ENCODE measurements around the gene FNIP2.
"Not testable (repeated sequence)": the region's sequence is repeated elsewhere in the genome, so short reads cannot be mapped to it uniquely, and the experiment has no call there.

The FNIP2 gene

DNA sequence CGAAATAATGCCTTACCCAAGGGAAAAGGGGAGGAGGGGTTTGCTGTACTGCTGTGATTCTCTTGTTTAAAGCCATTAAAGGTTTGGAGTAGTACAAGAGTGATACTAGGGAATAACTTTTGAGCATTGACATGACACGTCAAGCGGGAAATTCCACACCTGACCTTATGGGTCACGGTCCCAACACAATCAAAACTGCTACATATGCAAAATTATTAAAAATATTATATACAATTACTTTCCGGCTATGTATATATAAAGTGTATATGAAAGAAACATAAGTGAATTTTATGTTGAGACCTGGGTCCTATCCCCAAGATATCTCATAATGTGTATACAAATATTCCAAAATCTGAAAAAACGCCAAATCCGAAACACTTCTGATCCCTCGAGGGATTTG, 21.0 kb downstream of the FNIP2 start:
- no peak for DNase-seq (ENCODE audit: low read depth, low spot score)

DNA sequence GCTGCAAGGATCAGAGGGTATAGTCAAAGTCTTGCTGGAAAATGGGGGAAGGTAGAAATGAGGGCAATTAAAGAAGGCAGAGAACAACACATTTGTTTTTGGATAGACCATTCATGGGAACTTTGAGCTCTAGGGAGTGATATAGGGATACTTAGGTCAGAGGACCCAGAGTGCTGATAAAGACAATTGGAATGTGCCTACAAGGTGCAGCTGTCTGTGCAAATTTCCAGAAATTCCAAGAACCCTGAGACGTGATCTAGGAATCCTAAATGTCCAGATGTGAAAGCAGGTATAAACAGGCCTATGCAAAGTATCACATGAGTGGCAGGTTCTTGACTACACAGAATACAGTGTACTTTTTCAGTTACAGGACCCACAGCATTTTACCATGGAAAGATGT, 24.2 kb downstream of the FNIP2 start:
- DNase-seq (ENCODE audit: low read depth, low spot score), result no peak

DNA sequence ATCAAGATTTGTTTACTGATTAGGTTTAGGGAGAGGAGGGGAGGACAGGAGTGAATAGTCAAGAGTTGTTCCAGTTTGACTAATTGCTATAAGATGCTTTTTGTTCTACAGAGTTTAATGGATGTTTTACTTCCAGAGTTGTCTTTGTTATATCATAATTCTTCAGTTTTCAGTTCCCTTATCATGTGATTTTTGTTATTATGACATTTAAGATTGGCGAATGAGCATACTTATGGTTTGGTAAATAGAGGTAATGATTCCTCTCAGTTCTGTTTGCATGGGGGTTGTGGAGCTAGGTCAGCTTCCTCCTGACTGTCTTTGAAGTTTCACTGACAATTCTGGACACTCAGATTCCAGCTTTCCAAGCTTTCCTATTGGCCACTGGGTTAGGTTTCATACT, 24.6 kb downstream of the FNIP2 start:
- not testable (repeated sequence) for DNase-seq (ENCODE audit: low read depth, low spot score)

DNA sequence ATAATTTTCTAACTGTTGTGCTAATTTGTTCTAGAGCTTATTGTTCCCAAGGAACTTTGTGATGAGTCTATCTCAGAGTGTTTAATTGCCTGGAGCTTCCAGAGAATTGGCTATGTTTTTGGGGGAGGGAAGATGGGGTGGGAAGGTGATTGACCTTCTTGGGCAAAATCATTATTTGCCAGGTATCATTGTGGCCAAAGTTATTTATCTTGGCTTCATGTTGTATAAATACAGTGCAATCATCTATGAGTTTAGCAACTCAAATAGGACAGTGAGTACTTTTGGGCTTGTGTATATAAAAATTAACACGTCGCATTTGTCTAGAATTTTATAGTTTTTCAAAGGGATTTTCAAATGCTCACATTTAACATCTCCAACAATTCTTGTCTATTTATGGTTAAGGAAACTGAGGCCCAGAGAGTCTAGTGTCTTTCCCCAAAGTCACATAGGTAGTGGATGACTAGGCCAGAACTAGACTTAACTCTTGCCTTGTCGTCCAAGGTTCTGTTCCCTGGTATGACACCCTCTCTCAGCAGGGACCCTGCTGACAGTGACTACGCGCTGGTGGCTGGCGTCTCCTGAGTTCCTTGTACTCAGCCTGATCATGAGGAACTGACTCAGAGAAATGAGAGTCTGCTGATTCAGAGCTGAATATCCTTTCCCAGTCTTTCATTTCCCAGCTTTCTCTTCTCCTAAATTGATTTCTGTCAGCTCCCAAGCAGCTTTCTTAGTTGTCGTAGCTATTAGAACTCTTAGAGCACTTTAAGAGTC, 27.7 kb downstream of the FNIP2 start:
- DNase-seq (ENCODE audit: low read depth, low spot score), result peak; percentile 51

DNA sequence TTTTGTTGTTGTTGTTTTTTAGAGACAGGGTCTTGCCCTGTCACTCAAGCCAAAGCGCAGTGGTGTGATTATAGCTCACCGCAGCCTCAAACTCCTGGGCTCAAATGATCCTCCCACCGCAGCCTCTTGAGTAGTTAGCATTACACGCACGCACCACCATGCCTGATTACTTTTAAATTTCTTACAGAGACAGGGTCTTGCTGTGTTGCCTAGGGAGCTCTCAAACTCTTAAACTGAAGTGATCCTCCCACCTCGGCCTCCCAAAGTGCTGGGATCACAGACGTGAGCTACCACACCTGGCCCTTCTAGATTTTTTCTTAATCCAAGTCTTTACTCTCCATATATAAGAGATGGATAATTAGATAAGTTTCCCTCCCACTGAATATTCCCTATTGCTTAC, 29.2 kb downstream of the FNIP2 start:
- no peak for DNase-seq (ENCODE audit: low read depth, low spot score)

DNA sequence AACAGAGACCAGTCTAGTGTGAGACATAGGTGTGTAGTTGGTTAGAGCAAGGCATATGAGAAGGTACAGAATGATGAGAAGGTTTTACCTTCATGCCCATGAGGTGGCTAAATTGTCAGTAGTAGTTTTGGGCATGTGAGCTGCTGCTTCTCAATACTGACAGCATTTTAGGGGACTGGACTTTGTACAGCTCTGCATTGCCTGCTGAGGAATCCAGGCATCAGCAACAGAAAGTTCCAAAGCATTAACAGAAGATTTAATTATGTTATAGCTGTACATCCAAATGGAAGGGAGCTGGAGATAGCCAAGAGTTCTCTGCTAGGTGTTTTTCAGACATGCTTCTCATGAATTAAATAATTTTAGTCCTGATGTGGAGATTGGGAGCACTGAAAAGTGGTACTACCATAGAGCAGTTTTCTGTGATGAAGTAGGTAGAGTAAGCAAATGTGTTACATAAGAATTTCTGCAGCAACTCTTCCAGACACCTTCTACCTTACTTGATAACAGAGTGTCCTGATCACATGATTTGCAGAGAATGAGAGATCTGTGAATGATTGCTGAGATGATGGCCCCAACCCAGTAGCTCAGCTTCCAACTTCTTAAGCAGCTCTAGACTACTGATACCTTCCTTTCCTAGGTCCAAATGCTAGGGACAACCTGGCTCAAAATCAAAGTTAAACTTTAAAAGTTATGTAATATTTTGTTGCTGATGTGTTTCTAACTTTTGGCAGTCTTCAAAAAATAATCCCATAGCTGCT, 30.4 kb downstream of the FNIP2 start:
- no peak for DNase-seq (ENCODE audit: low read depth, low spot score)

DNA sequence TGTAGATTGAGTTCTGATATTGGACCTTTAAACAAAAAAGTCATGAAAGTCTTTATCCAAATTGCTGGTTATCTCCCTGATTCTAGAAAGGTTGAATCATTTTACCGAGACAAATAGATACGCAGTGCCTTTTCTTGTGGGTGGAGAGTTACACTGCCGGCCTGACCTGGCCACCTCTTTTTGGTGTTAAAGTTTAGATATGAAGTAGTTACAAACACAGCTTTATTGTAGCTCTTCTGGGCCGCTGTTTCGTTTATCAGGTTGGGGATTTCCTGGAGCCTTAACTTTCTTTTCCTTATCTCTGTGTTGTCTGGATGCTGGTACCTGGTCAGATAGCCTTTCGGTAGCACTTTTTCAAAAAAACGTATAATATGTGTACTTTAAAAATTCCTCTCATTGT, 31.0 kb downstream of the FNIP2 start:
- DNase-seq (ENCODE audit: low read depth, low spot score), result no peak

DNA sequence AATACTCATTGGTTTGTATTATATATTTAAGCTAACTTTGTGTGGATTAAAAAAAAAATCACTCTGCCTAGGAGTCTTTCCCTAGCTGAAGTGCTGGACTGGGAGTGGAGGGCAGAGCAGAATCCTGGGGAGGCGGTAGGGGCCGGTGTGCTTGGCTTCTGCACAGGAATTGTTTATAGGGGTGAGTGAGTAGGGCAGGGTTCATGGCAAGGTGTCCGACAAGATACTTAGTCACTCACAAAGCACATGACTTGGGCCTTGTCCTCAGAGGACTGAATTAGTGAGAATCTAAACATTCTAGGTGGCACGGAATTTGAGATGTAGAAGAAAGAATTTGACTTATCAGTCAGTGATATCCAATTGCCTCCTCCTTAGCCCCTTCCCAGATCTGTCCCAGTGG, 32.2 kb downstream of the FNIP2 start:
- DNase-seq (ENCODE audit: low read depth, low spot score), result no peak

DNA sequence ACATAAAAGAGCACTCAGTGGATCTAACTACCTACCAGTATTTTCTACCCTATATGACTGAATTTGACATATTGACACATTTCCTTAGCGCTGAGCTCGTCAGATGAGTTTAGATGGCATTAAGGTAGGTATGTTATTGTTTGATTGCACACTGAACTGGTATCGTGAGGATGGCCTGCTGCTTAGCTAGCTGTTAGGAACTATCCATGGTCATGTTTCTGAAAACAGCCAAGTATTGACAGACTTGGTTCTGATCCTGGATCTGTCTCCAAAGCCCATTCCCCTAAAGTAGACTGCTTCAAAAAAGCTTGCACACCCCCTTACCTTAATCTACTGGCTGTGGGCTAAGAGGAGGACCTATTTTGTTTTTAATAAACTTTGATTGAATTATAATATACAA, 32.9 kb downstream of the FNIP2 start:
- no peak for DNase-seq (ENCODE audit: low read depth, low spot score)

DNA sequence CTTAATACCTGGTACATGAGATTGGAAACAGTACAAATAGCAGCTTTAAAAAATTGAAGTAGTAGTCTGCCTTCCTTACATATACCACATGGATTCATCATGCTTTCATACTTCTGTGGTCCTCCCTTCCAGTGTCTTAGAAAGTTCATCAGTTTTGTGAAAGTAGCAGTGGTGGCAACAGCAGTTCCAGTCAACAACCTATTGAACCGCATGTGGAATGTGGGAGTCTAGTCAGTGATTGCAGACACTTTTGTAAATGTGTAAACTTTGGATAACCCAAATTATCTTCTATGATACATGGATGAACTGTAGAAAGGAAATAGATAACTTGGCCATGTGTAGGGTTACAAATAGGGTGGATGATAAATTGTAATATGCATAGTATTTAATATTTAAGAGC, 34.1 kb downstream of the FNIP2 start:
- DNase-seq (ENCODE audit: low read depth, low spot score), result no peak

DNA sequence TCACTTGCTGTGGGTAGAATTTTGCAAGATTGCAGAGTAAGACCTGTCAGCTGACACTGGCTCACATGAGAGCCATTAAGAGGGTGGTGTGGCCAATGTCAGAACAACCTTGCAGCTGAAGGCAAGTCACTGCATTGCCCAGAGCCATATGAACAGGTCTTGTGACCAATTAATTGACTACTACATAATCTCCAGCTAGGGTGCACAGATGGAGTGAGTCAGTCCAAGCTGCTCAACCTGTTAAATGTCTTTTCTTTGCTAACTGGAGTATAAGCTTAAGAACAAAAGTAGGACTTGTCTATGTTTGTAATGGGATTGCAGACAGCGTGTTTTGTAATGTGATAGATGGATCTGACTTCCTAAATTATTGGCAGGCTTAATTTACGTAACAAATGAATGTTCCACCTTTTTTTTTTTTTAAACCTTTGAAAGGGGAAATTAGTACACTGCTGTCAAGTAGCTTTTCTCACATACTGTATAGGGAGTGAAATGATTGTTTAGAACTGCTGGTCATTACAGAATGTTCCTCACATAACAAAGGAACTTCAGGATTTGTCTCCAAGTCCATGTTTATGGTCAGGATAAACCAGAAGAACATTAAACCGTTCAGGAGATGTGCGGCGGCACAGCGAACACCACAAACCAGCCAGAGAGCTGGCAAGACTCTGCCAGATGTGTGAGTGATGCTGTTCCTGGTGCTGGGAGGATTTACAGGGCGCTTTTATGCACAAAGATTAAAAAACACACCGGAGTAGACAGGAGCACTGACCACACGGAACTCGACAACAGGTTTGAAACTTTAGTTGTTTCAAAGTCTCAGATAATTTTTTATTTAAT, 37.0 kb downstream of the FNIP2 start:
- no peak for DNase-seq (ENCODE audit: low read depth, low spot score)

DNA sequence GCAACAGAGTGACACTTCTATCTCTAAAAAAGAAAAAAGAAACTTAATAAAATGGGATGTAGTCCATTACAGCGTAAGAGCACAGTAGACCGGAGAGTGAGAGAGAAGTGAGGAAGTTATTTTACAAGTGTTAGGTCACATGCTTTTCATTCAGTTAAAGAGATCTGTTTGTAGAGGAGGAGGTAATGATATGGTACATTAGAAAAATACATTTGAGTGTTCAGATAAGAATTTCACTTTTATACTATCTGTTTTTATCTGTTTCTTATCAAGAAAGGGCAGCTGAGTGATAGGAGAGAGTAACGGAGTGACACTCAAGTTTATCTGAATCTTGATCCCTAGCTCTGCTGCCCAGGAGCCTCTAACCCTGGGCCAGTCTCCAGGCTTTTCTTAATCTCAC, 38.9 kb downstream of the FNIP2 start:
- no peak for DNase-seq (ENCODE audit: low read depth, low spot score)

DNA sequence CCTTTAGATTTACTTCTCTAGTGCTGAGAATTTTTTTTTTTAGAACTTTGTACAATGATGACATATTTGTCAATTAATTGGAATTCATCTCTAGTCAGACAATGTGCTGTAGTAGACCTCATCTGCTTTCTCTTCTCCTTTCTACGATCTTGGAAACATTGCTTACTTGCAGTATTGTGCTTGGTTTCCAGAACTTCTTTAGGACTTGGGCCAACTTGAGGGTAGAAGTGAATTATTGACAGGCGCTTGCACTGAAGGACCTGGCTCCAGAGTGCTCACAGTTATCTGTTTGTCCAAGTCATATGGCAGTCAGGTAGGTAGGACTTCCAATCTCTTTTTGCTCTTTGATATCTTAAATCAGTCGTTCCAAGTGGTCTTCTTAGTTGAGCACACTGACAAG, 39.6 kb downstream of the FNIP2 start:
- DNase-seq (ENCODE audit: low read depth, low spot score), result no peak

DNA sequence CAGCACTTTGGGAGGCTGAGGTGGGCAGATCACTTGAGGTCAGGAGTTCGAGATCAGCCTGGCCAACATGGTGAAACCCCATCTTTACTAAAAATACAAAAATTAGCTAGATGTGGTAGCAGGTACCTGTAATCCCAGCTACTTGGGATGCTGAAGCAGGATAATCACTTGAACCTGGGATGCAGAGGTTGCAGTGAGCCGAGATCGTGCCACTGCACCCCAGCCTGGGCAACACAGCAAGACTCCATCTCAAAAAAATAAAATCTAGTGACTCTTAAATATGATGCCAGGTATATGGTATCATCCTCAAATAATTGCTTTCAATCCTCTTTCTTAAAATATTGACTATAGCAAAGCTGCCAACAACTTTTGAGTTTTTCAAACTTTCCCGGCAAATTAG, 40.4 kb downstream of the FNIP2 start:
- DNase-seq (ENCODE audit: low read depth, low spot score), result not testable (repeated sequence)

DNA sequence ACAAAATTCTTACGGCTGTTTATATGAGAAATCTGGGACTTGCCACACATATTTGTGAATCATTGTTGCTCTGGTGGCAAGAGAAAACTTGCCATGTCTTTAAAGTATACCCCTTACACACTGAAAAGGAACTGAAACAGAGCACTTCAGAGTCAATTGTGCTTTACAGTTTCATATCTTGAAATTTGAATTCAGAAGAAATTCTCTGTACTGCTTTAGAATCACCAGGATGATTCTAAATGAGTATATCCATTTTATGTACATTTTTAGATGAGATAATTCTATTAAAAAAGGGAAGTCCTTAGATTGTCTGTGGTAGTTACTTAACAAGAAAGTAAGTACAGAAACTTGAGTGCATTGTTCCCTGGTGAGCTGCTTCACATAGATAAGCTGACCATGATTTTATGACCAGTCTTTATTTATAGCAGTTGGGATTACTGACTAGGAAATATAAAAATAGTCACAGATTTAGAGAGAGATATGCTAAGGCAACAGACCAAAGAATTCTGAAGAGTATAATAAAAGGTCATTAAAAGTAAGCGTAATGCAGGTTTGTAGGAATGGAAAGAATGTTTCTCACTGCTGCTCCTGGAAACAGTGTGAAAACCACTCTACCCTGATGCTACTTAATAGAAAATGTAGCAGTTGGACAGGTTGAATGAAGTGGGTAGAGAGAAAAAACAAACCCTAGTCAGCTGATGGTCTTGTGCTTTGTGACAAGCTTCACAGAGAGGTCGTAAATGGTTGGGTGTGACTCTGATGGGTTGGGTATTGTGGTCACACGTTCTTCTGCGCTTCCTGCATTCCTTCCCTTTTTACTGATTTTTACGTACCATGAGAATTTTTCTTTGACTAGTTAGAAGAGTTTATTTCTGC, 41.0 kb downstream of the FNIP2 start:
- DNase-seq (ENCODE audit: low read depth, low spot score), result peak; percentile 95

DNA sequence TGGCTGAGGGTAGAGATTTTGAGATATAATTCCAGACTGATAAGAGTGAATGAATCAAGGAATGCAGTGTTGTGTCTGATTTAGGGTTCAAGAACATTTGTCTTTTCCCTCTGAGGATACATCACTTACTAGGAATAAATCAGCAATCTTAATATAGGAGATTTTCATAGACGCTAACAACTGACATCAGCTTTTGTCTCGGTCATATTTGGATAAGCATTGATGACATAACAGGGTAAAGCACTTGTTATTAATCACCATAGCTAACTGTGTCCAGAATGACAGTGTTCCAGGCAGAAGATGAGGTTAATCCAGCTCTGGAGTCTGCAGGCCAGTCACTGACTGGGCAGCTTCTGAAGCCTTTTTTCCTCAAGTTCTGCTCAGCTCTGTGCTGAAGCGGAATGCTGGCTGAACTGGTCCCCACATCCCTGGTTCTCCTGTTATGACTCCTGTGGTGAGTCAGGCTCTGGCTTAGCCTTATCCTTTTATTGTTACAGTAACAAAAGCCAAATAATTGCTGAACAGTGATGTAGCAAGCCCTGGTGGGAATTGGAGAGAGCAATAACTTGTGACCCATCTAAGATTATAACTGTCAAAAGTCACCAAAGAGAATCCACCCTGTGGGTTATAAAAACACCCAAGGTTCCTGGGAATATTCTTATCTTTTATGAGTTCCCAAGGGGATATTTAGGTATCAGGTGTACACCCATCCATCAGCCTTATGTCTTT, 41.8 kb downstream of the FNIP2 start:
- DNase-seq (ENCODE audit: low read depth, low spot score), result peak; percentile 97

DNA sequence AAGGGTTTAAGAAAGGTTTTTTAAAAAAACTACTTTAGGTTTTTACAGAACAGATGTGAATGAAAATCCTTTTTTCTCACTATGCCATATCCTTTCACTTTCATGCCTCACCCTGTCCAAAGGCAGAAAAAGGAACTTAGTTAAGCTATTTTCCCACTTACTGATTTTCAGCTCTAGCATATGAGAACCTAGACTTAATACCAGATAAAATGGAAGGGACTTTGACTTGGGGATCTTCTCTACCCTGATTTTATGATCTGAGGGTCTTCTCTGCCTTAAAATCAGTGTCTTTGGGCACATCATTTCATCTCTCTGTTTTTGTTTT, 42.4 kb downstream of the FNIP2 start:
- DNase-seq (ENCODE audit: low read depth, low spot score), result no peak

DNA sequence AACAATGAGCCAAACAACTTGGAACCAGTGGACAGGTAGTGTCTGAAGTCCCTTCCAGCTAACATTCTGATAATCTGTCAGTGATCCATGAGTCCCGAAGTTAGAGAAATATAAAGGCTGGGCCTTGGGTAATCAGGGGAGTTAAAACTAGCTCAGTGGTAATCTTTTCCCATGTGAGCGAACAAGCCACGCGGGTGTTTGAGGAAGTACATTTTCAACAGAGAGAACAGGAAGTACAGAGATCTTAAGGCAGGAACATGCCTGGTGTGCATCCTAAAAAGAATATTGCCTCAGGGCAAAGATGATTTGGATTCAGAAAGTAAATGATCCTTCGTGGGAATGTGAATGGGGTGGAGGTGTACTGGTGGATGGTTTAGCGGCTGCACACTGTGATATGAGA, 42.9 kb downstream of the FNIP2 start:
- no peak for DNase-seq (ENCODE audit: low read depth, low spot score)

DNA sequence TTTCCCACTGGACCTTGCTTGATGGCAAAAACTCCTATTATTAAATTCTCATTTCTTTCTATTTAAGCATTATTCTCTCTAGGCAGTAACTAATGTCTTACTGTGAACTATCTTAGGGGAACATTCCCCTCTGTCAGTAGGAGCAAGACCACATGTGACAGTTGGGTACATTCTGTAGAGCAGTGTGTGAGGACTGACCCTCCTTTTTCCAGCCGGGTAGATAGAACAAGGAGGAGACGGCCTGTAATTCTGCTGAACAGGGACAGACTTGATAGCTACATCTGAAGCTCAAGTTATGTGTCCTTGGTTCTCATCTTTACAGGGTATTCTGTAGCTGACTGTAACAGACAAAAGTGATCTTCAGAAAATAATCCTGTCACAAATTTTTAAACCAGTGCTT, 43.3 kb downstream of the FNIP2 start:
- DNase-seq (ENCODE audit: low read depth, low spot score), result no peak

DNA sequence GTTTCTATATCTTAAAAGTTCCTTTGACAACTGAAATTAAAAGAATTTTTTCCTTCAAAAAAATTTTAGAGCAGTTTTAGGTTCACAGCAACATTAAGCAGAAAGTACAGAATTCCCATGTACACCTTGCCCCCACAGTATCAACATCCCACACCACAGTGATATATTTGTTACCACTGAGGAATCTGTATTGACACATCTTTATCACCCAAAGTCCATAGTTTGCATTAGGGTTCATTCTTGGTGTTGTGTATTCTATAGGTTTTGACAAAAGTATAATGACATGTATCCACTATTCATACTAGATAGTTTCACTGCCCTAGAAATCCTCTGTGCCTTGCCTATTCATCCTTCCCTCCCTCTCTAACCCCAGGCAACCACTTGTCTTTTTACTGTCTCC, 43.7 kb downstream of the FNIP2 start:
- no peak for DNase-seq (ENCODE audit: low read depth, low spot score)

DNA sequence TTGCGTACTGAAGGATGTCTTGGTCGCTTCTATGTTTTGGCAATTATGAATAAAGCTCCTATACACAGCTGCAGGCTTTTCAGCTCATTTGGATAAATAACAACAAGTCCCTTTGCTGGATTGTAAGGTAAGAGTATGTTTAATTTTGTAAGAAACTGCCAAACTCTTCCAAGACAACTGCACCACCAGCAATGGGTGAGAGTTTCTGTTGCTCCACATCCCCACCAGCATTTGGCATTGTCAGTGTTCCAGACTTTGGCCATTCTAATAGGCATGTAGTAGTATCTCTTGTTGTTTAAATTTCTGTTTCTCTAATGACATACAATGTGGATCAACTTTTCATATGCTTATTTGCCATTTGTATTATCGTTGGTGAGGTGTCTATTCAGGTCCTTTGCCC, 44.3 kb downstream of the FNIP2 start:
- no peak for DNase-seq (ENCODE audit: low read depth, low spot score)
